HepG2 (cell line): ENCODE results near the gene BRCA1. TPM values are rescaled to one million over a fixed set of nuclear protein-coding genes. Genes with fewer than 3 reads are reported as not detected.
A peak's percentile ranks its signal among the peaks of the same experiment; 100 is the strongest.

ENCODE experiments used
- ATAC-seq: fragments of 200-7000 bp; cut with Tn5 transposase; 3 replicates; pipeline ENCODE4 v1.9.1; 2020; ENCODE audit warnings: mild to moderate bottlenecking, moderate library complexity
- BruUV-seq: library from RNA; stranded (reverse); fragments of 400-500 nt; replicated peaks from 2 replicates; lab custom pipeline; 2021; lab: Mats Ljungman, UMichigan
- CTCF ChIA-PET: fragments of 300-600 bp; formaldehyde crosslinking; extraction: SDS; loops from one replicate; lab custom pipeline; 2021; ENCODE audit warnings: low total read pairs, inconsistent platforms, low intra/inter-chr PET ratio; lab: Yijun Ruan, JAX
- POLR2A ChIA-PET: fragments of 350-600 bp; sonication (Branson Sonifier 250); formaldehyde crosslinking; loops from one replicate; lab custom pipeline; 2020; ENCODE audit warnings: antibody characterized with exemption, inconsistent platforms; lab: Yijun Ruan, JAX
- DNase-seq: peaks from one replicate; pipeline ENCODE4 v3.0.0-alpha.2; 2015; ENCODE audit warnings: low spot score
- FAIRE-seq: peaks from 3 replicates; lab custom pipeline; 2011; peaks lifted over from hg19 to GRCh38; lab: Jason Lieb, UNC
- H2AFZ ChIP-seq: one replicate; pipeline ENCODE4 v1.6.1; 2011; ENCODE audit warnings: low read length, inconsistent platforms
- H3K27ac ChIP-seq: fragments of 300-600 bp; 3 replicates; pipeline ENCODE4 v1.8.0; 2011; ENCODE audit warnings: mixed run types, mild to moderate bottlenecking, mixed read lengths, low read length, inconsistent platforms; ENCODE audit not compliant: insufficient read depth; ENCODE audit errors: extremely low read length
- H3K27me3 ChIP-seq, 2 experiments: fragments of 200-600 bp in 1 of 2; 2 replicates in 1 of 2; 3 replicates in 1 of 2; pipeline versions ENCODE4 v1.6.0 to v1.8.0; 2011; ENCODE audit warnings: low read length in 2 of 2, mild to moderate bottlenecking in 2 of 2, moderate library complexity in 2 of 2, inconsistent platforms in 1 of 2; ENCODE audit not compliant: insufficient read depth in 2 of 2, control insufficient read depth in 1 of 2
- H3K36me3 ChIP-seq, 2 experiments: fragments of 200-600 bp in 1 of 2; replicated peaks in 1 of 2; 2 replicates in 1 of 2; 3 replicates in 1 of 2; pipeline versions ENCODE4 v1.5.1 to v1.8.0; 2011; ENCODE audit warnings: low read length in 2 of 2, inconsistent platforms in 1 of 2; ENCODE audit not compliant: insufficient read depth in 2 of 2, control insufficient read depth in 1 of 2
- H3K4me1 ChIP-seq: 2 replicates; pipeline ENCODE4 v1.5.1; 2012; ENCODE audit warnings: low read length, inconsistent platforms; ENCODE audit not compliant: insufficient read depth
- H3K4me2 ChIP-seq: 2 replicates; pipeline ENCODE4 v1.6.0; 2011; ENCODE audit warnings: low read depth, low read length, inconsistent platforms
- H3K4me3 ChIP-seq, 3 experiments: fragments of 200-600 bp in 1 of 3; sonication (generic), shearing (Covaris generic) in 1 of 3; replicated peaks in 1 of 3; 2 replicates each; pipeline ENCODE4 v1.5.1; 2011 to 2016; ENCODE audit warnings: low read length in 3 of 3, inconsistent platforms in 2 of 3, low read depth in 2 of 3, mild to moderate bottlenecking in 2 of 3, control low read depth in 1 of 3, mixed read lengths in 1 of 3; ENCODE audit not compliant: insufficient read depth in 1 of 3
- H3K79me2 ChIP-seq: one replicate; pipeline ENCODE4 v1.6.1; 2011; ENCODE audit warnings: low read length, inconsistent platforms; ENCODE audit not compliant: insufficient read depth
- H3K9ac ChIP-seq: 2 replicates; pipeline ENCODE4 v1.6.0; 2011; ENCODE audit warnings: mild to moderate bottlenecking, low read depth, low read length, inconsistent platforms; ENCODE audit not compliant: insufficient read depth
- H3K9me3 ChIP-seq: 2 replicates; pipeline ENCODE4 v1.5.1; 2012; ENCODE audit warnings: mild to moderate bottlenecking, low read length
- H4K20me1 ChIP-seq: 2 replicates; pipeline ENCODE4 v1.6.0; 2011; ENCODE audit warnings: inconsistent platforms, mild to moderate bottlenecking, low read length, moderate library complexity; ENCODE audit not compliant: insufficient read depth
- ATF7-NPFF ChIP-seq: sonication (generic); formaldehyde crosslinking; IDR thresholded peaks from 2 replicates; pipeline ENCODE4 v1.8.1; 2023; ENCODE audit warnings: mild to moderate bottlenecking, low read depth, missing genetic modification reagents, moderate library complexity
- HIVEP1 ChIP-seq: sonication (generic); formaldehyde crosslinking; IDR thresholded peaks from 2 replicates; pipeline ENCODE4 v1.4.0; 2020; ENCODE audit warnings: mild to moderate bottlenecking, missing genetic modification reagents
- HNRNPH1 ChIP-seq: fragments of 200-400 bp; formaldehyde crosslinking; optimal IDR thresholded peaks from 2 replicates; pipeline ENCODE3; 2017; ENCODE audit warnings: mild to moderate bottlenecking, low read depth, low read length
- KLF12 ChIP-seq: sonication (generic); formaldehyde crosslinking; IDR thresholded peaks from 2 replicates; pipeline ENCODE4 v1.4.0; 2020; ENCODE audit warnings: missing genetic modification reagents, borderline replicate concordance
- MED8 ChIP-seq: sonication (generic); formaldehyde crosslinking; IDR thresholded peaks from 2 replicates; pipeline ENCODE4 v1.8.1; 2023; ENCODE audit warnings: mild to moderate bottlenecking, missing genetic modification reagents; ENCODE audit not compliant: insufficient replicate concordance
- ONECUT2 ChIP-seq: sonication (generic); formaldehyde crosslinking; IDR thresholded peaks from 2 replicates; pipeline ENCODE4 v1.4.0; 2020; ENCODE audit warnings: missing genetic modification reagents
- REXO4 ChIP-seq: sonication (generic); formaldehyde crosslinking; IDR thresholded peaks from 2 replicates; pipeline ENCODE4 v1.8.0; 2022; ENCODE audit warnings: missing genetic modification reagents, mild to moderate bottlenecking, borderline replicate concordance
- SATB2 ChIP-seq: sonication (generic); formaldehyde crosslinking; IDR thresholded peaks from 2 replicates; pipeline ENCODE4 v1.5.0; 2020; ENCODE audit warnings: missing genetic modification reagents
- ZC3H13 ChIP-seq: sonication (generic); formaldehyde crosslinking; IDR thresholded peaks from 2 replicates; pipeline ENCODE4 v1.8.1; 2023; ENCODE audit warnings: mild to moderate bottlenecking, missing genetic modification reagents, moderate library complexity
- ZFP37 ChIP-seq: sonication (generic); formaldehyde crosslinking; IDR thresholded peaks from 2 replicates; pipeline ENCODE4 v1.4.0; 2020; ENCODE audit warnings: missing genetic modification reagents, borderline replicate concordance
- ZNF224 ChIP-seq: sonication (generic); formaldehyde crosslinking; IDR thresholded peaks from 2 replicates; pipeline ENCODE4 v1.5.0; 2020; ENCODE audit warnings: mild to moderate bottlenecking, missing genetic modification reagents
- ZSCAN9 ChIP-seq: IDR thresholded peaks from 2 replicates; pipeline ENCODE4 v1.6.1; 2016; ENCODE audit warnings: borderline replicate concordance
- WGBS: methylation state at CpG from one replicate; pipeline ENCODE4 v1.1.6; 2017; ENCODE audit warnings: low lambda C conversion rate; 5-methylcytosine and 5-hydroxymethylcytosine counted together
- in situ Hi-C: cut with HindIII; loops from 2 replicates; pipeline ENCODE4 v1.10.0; 2017; ENCODE audit warnings: low pct_unique_long_range_greater_than_20kb; ENCODE audit not compliant: extremely low pct_ligation_motif_present
- intact Hi-C: fragments of 100-400 bp; cut with micrococcal nuclease; formaldehyde crosslinking; loops from one replicate; pipeline ENCODE4 v1.10.0; 2022; ENCODE audit not compliant: unreplicated experiment
- polyA plus RNA-seq, 8 experiments: library from polyadenylated mRNA; depleted of rRNA in 3 of 8; stranded (reverse) in 7 of 8; unstranded in 1 of 8; fragments of >200 nt; fragmentation: Illumina TruSeq in 4 of 8; extraction: Trizol in 4 of 8; gene quantifications; 2 replicates each; pipeline versions ENCODE4 v1.2.1 to v1.2.3, GENCODE V29; 2011 to 2016; ENCODE audit warnings: low read depth in 4 of 8, missing spikeins in 1 of 8, mixed read lengths in 1 of 8; ENCODE audit not compliant: insufficient read depth in 1 of 8
- total RNA-seq, 5 experiments: library from RNA; depleted of rRNA; stranded (reverse); fragments of >200 nt; fragmentation: Illumina TruSeq; extraction: Trizol; gene quantifications; 2 replicates each; pipeline ENCODE4 v1.2.3, GENCODE V29; 2016; ENCODE audit warnings: low read depth in 1 of 5
- TF ChIP-seq, protein P1 (sequence below): sonication (generic); formaldehyde crosslinking; IDR thresholded peaks from 2 replicates; pipeline ENCODE4 v1.4.0; 2020; ENCODE audit warnings: missing genetic modification reagents
- TF ChIP-seq, protein P2 (sequence below): sonication (generic); formaldehyde crosslinking; IDR thresholded peaks from 2 replicates; pipeline ENCODE4 v1.4.0; 2020; ENCODE audit warnings: missing genetic modification reagents
- TF ChIP-seq, protein P3 (sequence below): IDR thresholded peaks from 2 replicates; pipeline ENCODE4 v1.6.1; 2016; ENCODE audit warnings: missing genetic modification reagents, missing compliant biosample characterization
- TF ChIP-seq, protein P4 (sequence below): sonication (generic); formaldehyde crosslinking; IDR thresholded peaks from 2 replicates; pipeline ENCODE4 v1.4.0; 2020; ENCODE audit warnings: low read depth, mild to moderate bottlenecking, missing genetic modification reagents
- TF ChIP-seq, protein P5 (sequence below): sonication (generic); formaldehyde crosslinking; IDR thresholded peaks from 2 replicates; pipeline ENCODE4 v1.8.1; 2023; ENCODE audit warnings: mild to moderate bottlenecking, moderate library complexity, missing genetic modification reagents

Gene BRCA1
- total and polyA plus RNA-seq, 2 of the 13 experiments (the other 11 are each of a cell fraction or from before 2014, with no cell fraction given): 13.3 to 37.5 TPM

DNA sequence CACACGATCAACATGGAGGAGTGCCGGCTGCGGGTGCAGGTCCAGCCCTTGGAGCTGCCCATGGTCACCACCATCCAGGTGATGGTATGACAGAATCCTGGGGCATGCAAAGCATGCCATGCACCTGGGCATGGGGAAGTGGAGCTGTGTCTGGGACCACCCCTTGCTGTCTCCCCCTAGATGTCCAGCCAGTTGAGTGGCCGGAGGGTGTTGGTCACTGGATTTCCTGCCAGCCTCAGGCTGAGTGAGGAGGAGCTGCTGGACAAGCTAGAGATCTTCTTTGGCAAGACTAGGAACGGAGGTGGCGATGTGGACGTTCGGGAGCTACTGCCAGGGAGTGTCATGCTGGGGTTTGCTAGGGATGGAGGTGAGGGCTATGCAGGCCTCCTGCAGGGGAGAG is 111.9 kb downstream of the BRCA1 start (continued):
- TF ChIP-seq SATB2 (CRISPR knock-in tag) (no peak), ZFP37 (no peak)
- TF ChIP-seq, protein P1, sequence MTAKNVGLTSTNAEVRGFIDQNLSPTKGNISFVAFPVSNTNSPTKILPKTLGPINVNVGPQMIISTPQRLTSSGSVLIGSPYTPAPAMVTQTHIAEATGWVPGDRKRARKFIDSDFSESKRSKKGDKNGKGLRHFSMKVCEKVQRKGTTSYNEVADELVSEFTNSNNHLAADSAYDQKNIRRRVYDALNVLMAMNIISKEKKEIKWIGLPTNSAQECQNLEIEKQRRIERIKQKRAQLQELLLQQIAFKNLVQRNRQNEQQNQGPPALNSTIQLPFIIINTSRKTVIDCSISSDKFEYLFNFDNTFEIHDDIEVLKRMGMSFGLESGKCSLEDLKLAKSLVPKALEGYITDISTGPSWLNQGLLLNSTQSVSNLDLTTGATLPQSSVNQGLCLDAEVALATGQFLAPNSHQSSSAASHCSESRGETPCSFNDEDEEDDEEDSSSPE (CRISPR knock-in tag): no peak

DNA sequence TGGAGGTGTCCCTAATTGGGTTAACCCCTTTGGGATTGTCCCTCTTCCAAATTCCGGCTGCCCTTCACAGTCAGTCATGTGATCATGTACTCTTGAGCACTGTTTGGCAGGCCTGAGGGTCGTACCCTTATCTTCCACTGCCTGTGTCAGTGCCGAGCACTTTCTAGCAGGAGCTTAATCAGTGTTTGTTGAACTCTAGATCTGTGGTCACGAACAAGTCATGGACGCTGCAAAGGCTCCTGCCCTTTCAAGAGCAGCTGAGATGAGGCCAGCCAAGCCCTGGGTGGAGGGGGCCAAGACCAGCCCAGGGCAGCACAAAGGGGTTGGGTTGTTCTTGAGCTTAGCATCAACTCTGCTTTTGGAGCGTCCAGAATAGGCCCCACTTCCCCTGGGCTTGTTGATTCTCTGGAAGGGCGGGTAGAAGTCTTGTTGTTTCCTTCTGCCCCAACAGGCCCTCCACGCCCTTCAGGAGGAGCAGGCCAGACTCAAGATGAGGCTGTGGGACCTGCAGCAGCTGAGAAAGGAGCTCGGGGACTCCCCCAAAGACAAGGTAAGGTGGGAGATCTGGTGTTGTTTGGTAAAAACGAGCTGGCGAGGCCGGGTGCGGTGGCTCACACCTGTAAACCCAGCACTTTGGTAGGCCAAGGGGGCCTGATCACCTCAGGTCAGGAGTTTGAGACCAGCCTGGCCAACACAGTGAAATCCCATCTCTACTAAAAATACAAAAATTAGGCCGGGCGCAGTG is 113.3 kb downstream of the BRCA1 start:
- Histone ChIP-seq H3K36me3 (peaks cover 21 to 37% of the 10 kb centered on the region in 2 experiments), H3K27ac (peak overlapping the region; percentile 97), H2AFZ (no peak overlapping the region), H3K9ac (peak overlapping the region; percentile 32), H3K4me2 (peak overlapping the region; percentile 41), H3K4me3 (no peak overlapping the region), H3K9me3 (no peaks in the 10 kb centered on the region), H4K20me1 (no peaks in the 10 kb centered on the region), H3K79me2 (peaks cover 5% of the 10 kb centered on the region), H3K27me3 (no peaks in the 10 kb centered on the region; a peak in 1 of 5 replicates), H3K4me1 (peaks cover 85% of the 10 kb centered on the region)
- intact Hi-C loops (no loop called here), in situ Hi-C loops (no loop called here)
- ATAC-seq (no peak), DNase-seq (peak; percentile 35), FAIRE-seq (peak; percentile 87)
- ChIA-PET POLR2A (interaction anchor here (1.0 to 8.3 kb wide), 11 partner anchors 9 to 403 kb away, joined by 3 to 162 read pairs (median 8); partner anchors contain the start of genes NBR1, RETREG3, RND2 and RPL27), CTCF (no interaction called here)
- 68% methylated on average over 15 of the region's 15 CpGs for WGBS
- BruUV-seq: no TSS peak
- TF ChIP-seq REXO4 (CRISPR knock-in tag) (no peak), HIVEP1 (0 out of 2 replicates have a peak, but pooled peaks have one; percentile 39), ATF7-NPFF (CRISPR knock-in tag) (0 out of 2 replicates have a peak, but pooled peaks have one; percentile 42), HNRNPH1 (no peak), MED8 (CRISPR knock-in tag) (no peak), KLF12 (CRISPR knock-in tag) (0 out of 2 replicates have a peak, but pooled peaks have one; percentile 5), ZNF224 (CRISPR knock-in tag) (no peak), ZSCAN9 (CRISPR knock-in tag) (no peak), ONECUT2 (CRISPR knock-in tag) (no peak), ZC3H13 (CRISPR knock-in tag) (no peak)
- TF ChIP-seq, protein P2, sequence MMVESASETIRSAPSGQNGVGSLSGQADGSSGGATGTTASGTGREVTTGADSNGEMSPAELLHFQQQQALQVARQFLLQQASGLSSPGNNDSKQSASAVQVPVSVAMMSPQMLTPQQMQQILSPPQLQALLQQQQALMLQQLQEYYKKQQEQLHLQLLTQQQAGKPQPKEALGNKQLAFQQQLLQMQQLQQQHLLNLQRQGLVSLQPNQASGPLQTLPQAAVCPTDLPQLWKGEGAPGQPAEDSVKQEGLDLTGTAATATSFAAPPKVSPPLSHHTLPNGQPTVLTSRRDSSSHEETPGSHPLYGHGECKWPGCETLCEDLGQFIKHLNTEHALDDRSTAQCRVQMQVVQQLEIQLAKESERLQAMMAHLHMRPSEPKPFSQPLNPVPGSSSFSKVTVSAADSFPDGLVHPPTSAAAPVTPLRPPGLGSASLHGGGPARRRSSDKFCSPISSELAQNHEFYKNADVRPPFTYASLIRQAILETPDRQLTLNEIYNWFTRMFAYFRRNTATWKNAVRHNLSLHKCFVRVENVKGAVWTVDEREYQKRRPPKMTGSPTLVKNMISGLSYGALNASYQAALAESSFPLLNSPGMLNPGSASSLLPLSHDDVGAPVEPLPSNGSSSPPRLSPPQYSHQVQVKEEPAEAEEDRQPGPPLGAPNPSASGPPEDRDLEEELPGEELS (CRISPR knock-in tag): 0 out of 2 replicates have a peak, but pooled peaks have one; percentile 20
- TF ChIP-seq, protein P3, sequence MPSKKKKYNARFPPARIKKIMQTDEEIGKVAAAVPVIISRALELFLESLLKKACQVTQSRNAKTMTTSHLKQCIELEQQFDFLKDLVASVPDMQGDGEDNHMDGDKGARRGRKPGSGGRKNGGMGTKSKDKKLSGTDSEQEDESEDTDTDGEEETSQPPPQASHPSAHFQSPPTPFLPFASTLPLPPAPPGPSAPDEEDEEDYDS: 0 out of 2 replicates have a peak, but pooled peaks have one; percentile 11
- TF ChIP-seq, protein P4, sequence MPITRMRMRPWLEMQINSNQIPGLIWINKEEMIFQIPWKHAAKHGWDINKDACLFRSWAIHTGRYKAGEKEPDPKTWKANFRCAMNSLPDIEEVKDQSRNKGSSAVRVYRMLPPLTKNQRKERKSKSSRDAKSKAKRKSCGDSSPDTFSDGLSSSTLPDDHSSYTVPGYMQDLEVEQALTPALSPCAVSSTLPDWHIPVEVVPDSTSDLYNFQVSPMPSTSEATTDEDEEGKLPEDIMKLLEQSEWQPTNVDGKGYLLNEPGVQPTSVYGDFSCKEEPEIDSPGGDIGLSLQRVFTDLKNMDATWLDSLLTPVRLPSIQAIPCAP (CRISPR knock-in tag): no peak
- TF ChIP-seq, protein P5, sequence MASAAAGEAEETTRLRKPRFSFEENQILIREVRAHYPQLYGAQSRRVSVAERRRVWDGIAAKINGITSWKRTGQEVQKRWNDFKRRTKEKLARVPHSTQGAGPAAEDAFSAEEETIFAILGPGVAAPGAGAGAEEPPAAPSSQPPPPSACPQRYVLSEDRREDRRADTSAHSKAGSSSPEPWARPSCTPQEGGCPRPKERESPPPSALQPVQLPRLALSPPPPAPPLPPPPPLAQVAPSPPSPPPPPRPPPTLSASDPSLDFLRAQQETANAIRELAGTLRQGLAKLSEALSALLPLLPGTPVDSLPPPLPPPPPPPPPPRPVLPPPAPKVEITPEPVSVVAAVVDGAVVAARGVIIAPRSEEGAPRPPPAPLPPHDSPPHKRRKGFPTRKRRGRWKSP: no peak
